Measurements from ENCODE around the gene PJA1.

DNA sequence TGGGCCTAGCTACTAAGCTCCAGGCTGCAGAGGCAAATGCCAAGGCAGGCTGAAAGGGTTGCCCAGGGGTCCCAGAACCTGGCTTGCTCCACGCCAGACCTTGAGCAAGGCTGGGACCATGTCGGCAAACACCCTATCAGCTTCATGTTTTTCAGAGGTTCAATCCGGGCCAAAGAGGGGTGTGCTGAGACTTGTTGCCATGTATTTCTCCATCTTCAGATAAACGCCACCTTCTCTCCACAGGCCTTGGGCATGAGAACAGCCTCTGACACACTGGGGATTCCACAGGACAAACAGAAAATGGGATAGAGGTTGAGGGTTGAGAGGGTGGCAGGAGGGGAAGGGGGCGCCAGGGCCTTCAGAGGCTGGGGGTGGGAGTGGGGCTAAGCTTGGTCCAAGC, 8.6 kb downstream of the PJA1 start:
- TF ChIP-seq CTCF (conservative IDR thresholded peaks at IDR 0.05; ENCODE audit: low read length), result no peak
- TF ChIP-seq EZH2phosphoT487 (IDR thresholded peaks at IDR 0.05; ENCODE audit: borderline replicate concordance, low read depth, low read length), result no peak
